Smooth muscle cell (in vitro differentiated cells): ENCODE results near the gene FREY1. TPM values are rescaled to one million over a fixed set of nuclear protein-coding genes. Genes with fewer than 3 reads are reported as not detected.
"Not testable (repeated sequence)": the region's sequence is repeated elsewhere in the genome, so short reads cannot be mapped to it uniquely, and the experiment has no call there.

ENCODE experiments used
- DNase-seq: peaks from one replicate; lab custom pipeline; 2025; ENCODE audit not compliant: unreplicated experiment; lab: John Stamatoyannopoulos, UW
- H2AFZ ChIP-seq: fragments of 200-600 bp; sonication (generic); 2 replicates; pipeline ENCODE4 v1.6.0; 2016; ENCODE audit warnings: antibody characterized with exemption, low read depth, mild to moderate bottlenecking
- H3F3A ChIP-seq: fragments of 200-600 bp; sonication (generic); 2 replicates; pipeline ENCODE4 v1.6.0; 2017; ENCODE audit warnings: antibody characterized with exemption, low read depth
- H3K27ac ChIP-seq: fragments of 200-600 bp; sonication (generic); 2 replicates; pipeline ENCODE4 v1.5.1; 2016; ENCODE audit warnings: low read depth, mild to moderate bottlenecking
- H3K27me3 ChIP-seq: fragments of 200-600 bp; sonication (generic); 2 replicates; pipeline ENCODE4 v1.6.1; 2016; ENCODE audit warnings: low read depth, mild to moderate bottlenecking
- H3K36me3 ChIP-seq: fragments of 200-600 bp; sonication (generic); 2 replicates; pipeline ENCODE4 v1.5.1; 2016; ENCODE audit warnings: low read depth
- H3K4me1 ChIP-seq: fragments of 200-600 bp; sonication (generic); 2 replicates; pipeline ENCODE4 v1.5.1; 2016; ENCODE audit warnings: low read depth
- H3K4me2 ChIP-seq: fragments of 200-600 bp; sonication (generic); 2 replicates; pipeline ENCODE4 v1.6.0; 2016; ENCODE audit warnings: mild to moderate bottlenecking
- H3K4me3 ChIP-seq: fragments of 200-600 bp; sonication (generic); 2 replicates; pipeline ENCODE4 v1.5.1; 2016; ENCODE audit warnings: mild to moderate bottlenecking
- H3K79me2 ChIP-seq: fragments of 200-600 bp; sonication (generic); 2 replicates; pipeline ENCODE4 v1.6.0; 2016; ENCODE audit warnings: low read depth, mild to moderate bottlenecking
- H3K9ac ChIP-seq: fragments of 200-600 bp; sonication (generic); 2 replicates; pipeline ENCODE4 v1.6.0; 2016; ENCODE audit warnings: low read depth
- H3K9me3 ChIP-seq: fragments of 200-600 bp; sonication (generic); replicated peaks from 2 replicates; pipeline ENCODE4 v1.5.1; 2016; ENCODE audit warnings: low read depth
- H4K20me1 ChIP-seq: fragments of 200-600 bp; sonication (generic); 2 replicates; pipeline ENCODE4 v1.6.0; 2016; ENCODE audit warnings: low read depth
- WGBS: methylation state at CpG from one replicate; pipeline ENCODE4 v1.1.7; 2016; ENCODE audit warnings: low lambda C conversion rate; 5-methylcytosine and 5-hydroxymethylcytosine counted together
- polyA plus RNA-seq: library from polyadenylated mRNA; unstranded; fragments of >200 nt; fragmentation: Nextera tagmentation; extraction: Ambion mirVana; gene quantifications from 2 replicates; pipeline ENCODE4 v1.2.1, GENCODE V29; 2016
- total RNA-seq: library from RNA; depleted of rRNA; stranded (reverse); fragments of >200 nt; gene quantifications from 2 replicates; pipeline ENCODE4 v1.2.3, GENCODE V29; 2014
- TF ChIP-seq, protein P1 (sequence below): fragments of 200-600 bp; sonication (generic); IDR thresholded peaks from 2 replicates; pipeline ENCODE4 v1.5.1; 2017; ENCODE audit warnings: borderline replicate concordance, mild to moderate bottlenecking, antibody characterized with exemption; ENCODE audit not compliant: insufficient read depth, poor library complexity, severe bottlenecking

The FREY1 gene
- total and polyA plus RNA-seq, 2 experiments from 2014 or later, result 0.22 to 0.57 TPM

DNA sequence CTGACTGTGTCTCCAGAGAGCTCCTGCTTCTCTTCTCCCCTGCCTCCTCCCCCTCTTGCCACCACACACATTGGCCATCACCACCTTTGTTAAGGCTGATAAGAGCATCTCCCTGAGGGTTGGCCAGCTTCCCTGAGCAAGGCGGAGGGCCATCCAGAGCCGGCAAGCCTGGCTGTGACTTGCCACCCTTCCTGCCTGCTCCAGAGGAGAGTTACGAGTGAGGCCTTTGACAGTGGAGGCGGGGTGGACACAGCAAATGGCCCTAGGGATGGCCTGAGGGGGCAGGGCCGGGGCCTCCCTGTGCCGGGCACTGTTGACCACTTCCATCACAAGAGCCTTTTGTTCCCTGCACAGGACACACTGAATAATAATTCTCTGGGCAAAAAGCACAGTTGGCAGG, 5.4 kb downstream of the FREY1 start:
- Histone ChIP-seq H3K36me3 (no peaks in the 10 kb centered on the region), H2AFZ (no peak overlapping the region), H3K4me1 (peaks cover 16% of the 10 kb centered on the region), H3K79me2 (no peaks in the 10 kb centered on the region), H3K9me3 (no peaks in the 10 kb centered on the region), H3K27me3 (no peaks in the 10 kb centered on the region), H3K4me2 (no peak overlapping the region), H3K4me3 (no peak overlapping the region), H3F3A (no peaks in the 10 kb centered on the region), H4K20me1 (peaks cover 9% of the 10 kb centered on the region), H3K9ac (no peak overlapping the region), H3K27ac (no peak overlapping the region)
- TF ChIP-seq, protein P1, sequence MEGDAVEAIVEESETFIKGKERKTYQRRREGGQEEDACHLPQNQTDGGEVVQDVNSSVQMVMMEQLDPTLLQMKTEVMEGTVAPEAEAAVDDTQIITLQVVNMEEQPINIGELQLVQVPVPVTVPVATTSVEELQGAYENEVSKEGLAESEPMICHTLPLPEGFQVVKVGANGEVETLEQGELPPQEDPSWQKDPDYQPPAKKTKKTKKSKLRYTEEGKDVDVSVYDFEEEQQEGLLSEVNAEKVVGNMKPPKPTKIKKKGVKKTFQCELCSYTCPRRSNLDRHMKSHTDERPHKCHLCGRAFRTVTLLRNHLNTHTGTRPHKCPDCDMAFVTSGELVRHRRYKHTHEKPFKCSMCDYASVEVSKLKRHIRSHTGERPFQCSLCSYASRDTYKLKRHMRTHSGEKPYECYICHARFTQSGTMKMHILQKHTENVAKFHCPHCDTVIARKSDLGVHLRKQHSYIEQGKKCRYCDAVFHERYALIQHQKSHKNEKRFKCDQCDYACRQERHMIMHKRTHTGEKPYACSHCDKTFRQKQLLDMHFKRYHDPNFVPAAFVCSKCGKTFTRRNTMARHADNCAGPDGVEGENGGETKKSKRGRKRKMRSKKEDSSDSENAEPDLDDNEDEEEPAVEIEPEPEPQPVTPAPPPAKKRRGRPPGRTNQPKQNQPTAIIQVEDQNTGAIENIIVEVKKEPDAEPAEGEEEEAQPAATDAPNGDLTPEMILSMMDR, result no peak
- no peak for DNase-seq
- WGBS, result 92% methylated on average over 6 of the region's 6 CpGs

DNA sequence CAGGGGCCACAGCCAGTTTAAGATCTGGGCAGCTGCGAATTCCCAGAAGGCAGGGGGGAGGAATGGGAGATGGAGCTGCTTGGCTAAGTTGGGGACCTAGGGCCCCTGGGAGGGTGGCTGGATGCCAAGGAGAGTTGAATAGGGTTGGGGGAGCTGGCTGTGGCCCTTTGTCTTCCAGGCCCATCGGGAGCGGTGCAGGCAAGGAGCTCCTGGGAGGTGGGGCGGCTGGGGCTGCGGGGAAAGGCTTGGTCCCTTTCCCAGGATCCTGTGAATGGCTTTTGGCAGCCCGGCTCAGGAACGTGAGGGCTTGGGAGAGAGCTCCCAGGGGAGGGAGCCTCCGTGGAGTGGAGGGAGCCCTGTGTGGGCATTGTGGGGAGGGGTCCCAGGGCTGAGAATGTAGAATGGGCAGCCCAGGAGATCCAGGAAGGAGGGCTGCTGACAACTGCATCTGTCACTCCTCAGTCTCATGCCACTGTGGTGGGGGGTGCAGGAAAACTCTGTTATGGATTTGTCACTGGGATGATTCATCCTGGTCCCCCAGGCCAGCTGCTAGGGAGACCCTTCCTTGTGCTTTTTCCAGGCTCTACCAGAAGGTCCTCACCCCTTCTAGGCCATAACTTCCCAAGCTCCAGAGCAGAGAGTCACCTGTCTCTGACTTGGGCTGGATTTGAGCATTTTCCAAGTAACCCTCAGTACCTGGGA, 6.0 kb downstream of the FREY1 start:
- 61% methylated on average over 8 of the region's 8 CpGs for WGBS
- Histone ChIP-seq H3K4me2 (peak overlapping the region; percentile 99), H3K9me3 (no peaks in the 10 kb centered on the region), H3K4me3 (peak overlapping the region; percentile 68), H2AFZ (no peak overlapping the region), H3K4me1 (peaks cover 21% of the 10 kb centered on the region), H3K27ac (no peak overlapping the region), H4K20me1 (peaks cover 9% of the 10 kb centered on the region), H3F3A (no peaks in the 10 kb centered on the region), H3K9ac (peak overlapping the region; percentile 97), H3K36me3 (no peaks in the 10 kb centered on the region), H3K27me3 (no peaks in the 10 kb centered on the region), H3K79me2 (no peaks in the 10 kb centered on the region)
- TF ChIP-seq, protein P1, result no peak
- DNase-seq, result no peak

DNA sequence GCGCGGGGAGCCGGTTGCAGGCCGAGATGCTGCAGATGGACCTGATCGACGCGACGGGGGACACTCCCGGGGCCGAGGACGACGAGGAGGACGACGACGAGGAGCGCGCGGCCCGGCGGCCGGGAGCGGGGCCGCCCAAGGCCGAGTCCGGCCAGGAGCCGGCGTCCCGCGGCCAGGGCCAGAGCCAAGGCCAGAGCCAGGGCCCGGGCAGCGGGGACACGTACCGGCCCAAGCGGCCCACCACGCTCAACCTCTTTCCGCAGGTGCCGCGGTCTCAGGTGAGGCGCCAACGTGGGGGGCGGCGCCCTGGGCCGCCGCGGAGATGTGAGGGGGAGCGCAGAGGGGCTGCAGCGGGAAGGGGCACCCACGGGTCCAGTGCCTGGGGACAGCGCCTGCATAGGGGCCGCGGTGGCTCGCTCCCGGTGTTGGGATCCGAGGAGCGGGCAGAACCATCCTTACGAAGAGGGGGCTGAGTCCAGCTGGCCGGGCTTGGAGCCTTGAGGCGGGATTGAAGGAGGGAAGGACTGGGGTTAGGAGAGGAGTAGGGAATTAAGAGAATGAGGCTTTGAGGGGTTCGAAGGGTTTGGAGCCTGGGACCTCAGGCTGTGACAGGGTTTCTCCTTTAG, 6.8 kb downstream of the FREY1 start:
- not testable (repeated sequence) for H3K79me2 ChIP-seq, H3K9me3 ChIP-seq, H3F3A ChIP-seq, H3K27me3 ChIP-seq, H3K27ac ChIP-seq, H3K36me3 ChIP-seq, H2AFZ ChIP-seq, DNase-seq, H4K20me1 ChIP-seq
- H3K4me1 ChIP-seq, result peaks cover 24% of the 10 kb centered on the region
- peak overlapping the region; percentile 97 for H3K9ac ChIP-seq
- peak overlapping the region; percentile 99 for H3K4me2 ChIP-seq
- WGBS, result 5% methylated on average over 25 of the region's 59 CpGs
- peak overlapping the region; percentile 68 for H3K4me3 ChIP-seq

DNA sequence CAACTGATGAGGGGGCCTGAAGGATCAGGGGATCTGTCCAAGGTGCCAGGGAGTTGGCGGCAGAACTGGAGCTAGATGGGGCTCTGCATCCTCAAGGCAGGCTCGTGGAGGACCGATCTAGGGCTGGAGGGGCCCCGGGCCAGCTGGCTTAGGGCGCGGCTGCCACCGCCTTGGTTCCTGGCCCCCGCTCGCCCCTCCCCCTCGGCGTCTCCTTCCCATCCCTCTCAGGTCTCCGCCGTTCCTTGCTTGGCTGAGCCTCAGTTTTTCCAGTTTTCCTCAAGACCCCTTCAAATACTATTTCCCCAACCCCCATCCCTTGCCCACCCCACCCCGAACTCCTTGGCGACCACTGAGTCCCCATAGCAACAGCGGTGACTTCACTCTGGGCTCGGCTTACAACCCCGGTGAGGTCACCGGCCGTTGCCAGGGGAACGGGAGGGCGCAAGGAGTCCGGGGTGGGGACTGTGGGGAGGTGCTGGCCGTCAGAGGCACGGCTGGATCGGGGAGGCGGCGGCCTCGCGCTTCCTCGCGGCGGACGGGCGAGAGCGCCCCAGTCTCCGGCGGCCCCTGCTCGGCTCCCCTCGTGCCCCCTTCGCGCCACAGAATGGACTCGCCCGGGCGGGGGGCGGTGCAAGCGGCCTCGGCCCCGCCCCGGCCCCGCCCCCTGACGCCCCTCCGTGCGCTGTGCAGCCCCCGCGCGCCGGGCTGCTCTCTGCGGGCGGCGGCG, 7.5 kb downstream of the FREY1 start:
- Histone ChIP-seq H3K36me3 (no peaks in the 10 kb centered on the region), H3K9ac (peak overlapping the region; percentile 97), H3K4me3 (peak overlapping the region; percentile 68), H3F3A (no peaks in the 10 kb centered on the region), H3K4me2 (peak overlapping the region; percentile 99), H3K27me3 (no peaks in the 10 kb centered on the region), H3K27ac (peak overlapping the region; percentile 72), H3K9me3 (no peaks in the 10 kb centered on the region), H4K20me1 (peaks cover 9% of the 10 kb centered on the region), H3K4me1 (peaks cover 24% of the 10 kb centered on the region), H3K79me2 (no peaks in the 10 kb centered on the region), H2AFZ (no peak overlapping the region)
- peak; percentile 47 for DNase-seq
- TF ChIP-seq, protein P1, result no peak
- WGBS, result 1% methylated on average over 27 of the region's 62 CpGs
